ENCODE results near the gene NR2F1-AS1.

NR2F1-AS1 gene

DNA sequence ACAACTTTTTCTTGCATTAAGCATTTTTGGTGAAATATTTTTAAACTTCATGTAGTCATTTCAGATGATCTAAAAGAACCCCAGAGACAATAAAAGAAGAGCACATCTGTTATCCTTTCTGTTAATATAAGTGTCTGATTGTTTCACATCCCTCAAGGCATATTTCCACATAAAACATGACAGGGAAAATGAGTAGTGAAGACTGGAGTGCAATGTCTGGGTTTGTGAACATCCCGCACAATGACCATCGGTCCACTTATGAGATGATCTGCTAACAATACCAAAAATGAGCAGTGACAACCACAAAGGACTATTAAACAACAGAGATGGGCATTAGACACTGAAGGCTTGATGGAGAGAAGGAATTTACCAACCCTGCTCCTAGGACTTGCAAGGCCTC, 209.1 kb downstream of the NR2F1-AS1 start:
- Histone ChIP-seq H3K9me3 (ENCODE audit: insufficient read depth, low read depth, low read length) (no peaks in the 10 kb centered on the region), H3K36me3 (ENCODE audit: control insufficient read depth in 1 of 2, insufficient read depth in 2 of 2, low read length in 2 of 2) (no peaks in the 10 kb centered on the region), H3K9ac (ENCODE audit: low read length) (no peak overlapping the region), H3K18ac (ENCODE audit: low read length) (no peak overlapping the region), H2AK5ac (ENCODE audit: low read length) (no peak overlapping the region), H3K27ac (ENCODE audit: low read depth, low read length) (no peak overlapping the region), H4K91ac (ENCODE audit: low read depth, low read length) (no peak overlapping the region), H2BK12ac (ENCODE audit: low read length) (no peak overlapping the region), H2BK120ac (ENCODE audit: insufficient read depth, low read length, poor library complexity) (no peak overlapping the region), H3K4me1 (ENCODE audit: control insufficient read depth in 1 of 2, insufficient read depth in 2 of 2, low read length in 2 of 2) (peaks cover 0 to 2% of the 10 kb centered on the region in 2 experiments), H3K14ac (ENCODE audit: low read length) (no peak overlapping the region), H4K8ac (ENCODE audit: low read depth, low read length) (no peak overlapping the region), H3K79me2 (ENCODE audit: control insufficient read depth, insufficient read depth, low read length, poor library complexity) (no peaks in the 10 kb centered on the region), H3K79me1 (ENCODE audit: low read length) (no peaks in the 10 kb centered on the region), H2BK5ac (ENCODE audit: low read depth, low read length, poor library complexity) (no peak overlapping the region), H3K4ac (ENCODE audit: low read depth, low read length) (no peak overlapping the region), H3K4me3 (ENCODE audit: low read depth, low read length) (no peak overlapping the region), H2AFZ (ENCODE audit: insufficient read depth, low read length, poor library complexity) (no peak overlapping the region), H3K4me2 (ENCODE audit: low read length) (no peak overlapping the region), H3K23ac (ENCODE audit: low read length) (no peak overlapping the region), H4K12ac (ENCODE audit: low read depth, low read length) (no peak overlapping the region), H3K27me3 (ENCODE audit: insufficient read depth, low read length) (no peaks in the 10 kb centered on the region)
- WGBS (ENCODE audit: extremely low coverage, insufficient coverage, insufficient read length) = no CpG with 5 or more reads among the region's 2 CpGs
- no peak for DNase-seq

DNA sequence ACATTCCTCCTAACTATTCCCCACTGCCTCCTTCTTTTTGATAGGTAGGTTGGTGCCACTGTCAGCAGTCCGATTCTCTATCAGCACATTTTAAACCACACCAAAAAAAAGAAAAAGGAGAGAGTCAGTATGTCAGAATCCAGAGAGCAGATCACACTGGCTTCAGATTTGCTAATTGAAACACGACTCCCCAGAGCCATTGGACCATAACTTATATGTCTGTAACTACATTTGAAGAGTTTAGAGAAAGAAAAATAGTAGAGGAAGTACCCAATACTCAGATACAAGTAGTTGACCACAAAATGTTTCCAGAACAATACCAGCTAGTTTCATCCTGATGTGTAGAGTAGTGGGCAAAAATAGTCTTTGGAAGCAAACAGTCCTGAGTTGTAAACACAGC, 216.6 kb downstream of the NR2F1-AS1 start:
- no peak overlapping the region for H3K4ac ChIP-seq (ENCODE audit: low read depth, low read length)
- no peaks in the 10 kb centered on the region for H3K9me3 ChIP-seq (ENCODE audit: insufficient read depth, low read depth, low read length)
- no peak overlapping the region for H2BK120ac ChIP-seq (ENCODE audit: insufficient read depth, low read length, poor library complexity)
- no peak overlapping the region for H2BK5ac ChIP-seq (ENCODE audit: low read depth, low read length, poor library complexity)
- H3K4me1 ChIP-seq (ENCODE audit: control insufficient read depth in 1 of 2, insufficient read depth in 2 of 2, low read length in 2 of 2) = no peaks in the 10 kb centered on the region
- no peak overlapping the region for H3K14ac ChIP-seq (ENCODE audit: low read length)
- no peak overlapping the region for H3K9ac ChIP-seq (ENCODE audit: low read length)
- H3K27me3 ChIP-seq (ENCODE audit: insufficient read depth, low read length) = no peaks in the 10 kb centered on the region
- H4K8ac ChIP-seq (ENCODE audit: low read depth, low read length) = no peak overlapping the region
- no peaks in the 10 kb centered on the region for H3K36me3 ChIP-seq (ENCODE audit: control insufficient read depth in 1 of 2, insufficient read depth in 2 of 2, low read length in 2 of 2)
- H3K79me2 ChIP-seq (ENCODE audit: control insufficient read depth, insufficient read depth, low read length, poor library complexity) = no peaks in the 10 kb centered on the region
- H3K4me3 ChIP-seq (ENCODE audit: low read depth, low read length) = no peak overlapping the region
- no peak overlapping the region for H3K4me2 ChIP-seq (ENCODE audit: low read length)
- WGBS (ENCODE audit: extremely low coverage, insufficient coverage, insufficient read length) = no CpG with 5 or more reads among the region's 2 CpGs
- no peak overlapping the region for H2AK5ac ChIP-seq (ENCODE audit: low read length)
- no peak for DNase-seq
- no peak overlapping the region for H3K27ac ChIP-seq (ENCODE audit: low read depth, low read length)
- no peaks in the 10 kb centered on the region for H3K79me1 ChIP-seq (ENCODE audit: low read length)
- no peak overlapping the region for H4K12ac ChIP-seq (ENCODE audit: low read depth, low read length)
- no peak overlapping the region for H2AFZ ChIP-seq (ENCODE audit: insufficient read depth, low read length, poor library complexity)
- H3K23ac ChIP-seq (ENCODE audit: low read length) = no peak overlapping the region
- no peak overlapping the region for H2BK12ac ChIP-seq (ENCODE audit: low read length)
- H3K18ac ChIP-seq (ENCODE audit: low read length) = no peak overlapping the region
- H4K91ac ChIP-seq (ENCODE audit: low read depth, low read length) = no peak overlapping the region

DNA sequence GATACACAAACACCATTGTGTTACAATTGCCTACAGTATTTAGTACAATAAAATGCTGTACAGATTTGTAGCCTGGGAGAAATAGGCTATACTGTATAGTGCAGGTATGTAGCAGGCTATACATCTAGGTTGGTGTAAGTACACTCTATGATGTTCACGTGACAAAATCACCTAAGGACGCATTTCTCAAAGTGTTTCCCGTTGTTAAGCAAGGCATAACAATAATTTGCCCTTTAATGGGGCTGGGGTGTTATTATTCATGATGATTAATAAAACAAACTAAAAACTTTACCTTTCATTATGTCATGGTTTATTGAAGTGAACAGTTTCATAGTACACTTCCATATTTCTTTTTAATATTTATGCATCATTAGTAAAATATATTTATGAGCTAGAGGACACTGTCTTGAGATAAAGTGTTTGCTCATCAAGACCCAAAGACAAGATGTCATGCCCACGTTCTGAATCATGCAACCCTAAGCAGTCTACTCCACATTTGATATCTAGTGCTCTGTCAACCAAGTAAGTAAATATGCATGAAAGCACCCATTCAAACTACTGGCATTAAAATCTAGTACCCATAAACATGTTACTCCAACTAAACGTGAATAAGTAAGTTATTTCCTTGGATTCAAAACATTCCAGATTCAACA, 220.5 kb downstream of the NR2F1-AS1 start:
- Histone ChIP-seq H3K4ac (ENCODE audit: low read depth, low read length) (no peak overlapping the region), H4K12ac (ENCODE audit: low read depth, low read length) (no peak overlapping the region), H3K27ac (ENCODE audit: low read depth, low read length) (no peak overlapping the region), H4K8ac (ENCODE audit: low read depth, low read length) (no peak overlapping the region), H3K9ac (ENCODE audit: low read length) (no peak overlapping the region), H3K23ac (ENCODE audit: low read length) (no peak overlapping the region), H3K27me3 (ENCODE audit: insufficient read depth, low read length) (no peaks in the 10 kb centered on the region), H2BK12ac (ENCODE audit: low read length) (no peak overlapping the region), H3K4me1 (ENCODE audit: control insufficient read depth in 1 of 2, insufficient read depth in 2 of 2, low read length in 2 of 2) (no peaks in the 10 kb centered on the region), H3K4me3 (ENCODE audit: low read depth, low read length) (no peak overlapping the region), H3K36me3 (ENCODE audit: control insufficient read depth in 1 of 2, insufficient read depth in 2 of 2, low read length in 2 of 2) (no peaks in the 10 kb centered on the region), H2BK120ac (ENCODE audit: insufficient read depth, low read length, poor library complexity) (no peak overlapping the region), H2AK5ac (ENCODE audit: low read length) (no peak overlapping the region), H2AFZ (ENCODE audit: insufficient read depth, low read length, poor library complexity) (no peak overlapping the region), H3K14ac (ENCODE audit: low read length) (no peak overlapping the region), H3K4me2 (ENCODE audit: low read length) (no peak overlapping the region), H3K9me3 (ENCODE audit: insufficient read depth, low read depth, low read length) (no peaks in the 10 kb centered on the region), H2BK5ac (ENCODE audit: low read depth, low read length, poor library complexity) (no peak overlapping the region), H3K79me1 (ENCODE audit: low read length) (no peaks in the 10 kb centered on the region), H4K91ac (ENCODE audit: low read depth, low read length) (no peak overlapping the region), H3K79me2 (ENCODE audit: control insufficient read depth, insufficient read depth, low read length, poor library complexity) (no peaks in the 10 kb centered on the region), H3K18ac (ENCODE audit: low read length) (no peak overlapping the region)
- no CpG with 5 or more reads among the region's 5 CpGs for WGBS (ENCODE audit: extremely low coverage, insufficient coverage, insufficient read length)
- no peak for DNase-seq

GRCh38 chr5:93359960-93360305, 221.1 kb downstream of the NR2F1-AS1 start:
- Histone ChIP-seq H3K27ac (ENCODE audit: low read depth, low read length) (no peak overlapping the region), H3K79me1 (ENCODE audit: low read length) (no peaks in the 10 kb centered on the region), H3K4me3 (ENCODE audit: low read depth, low read length) (no peak overlapping the region), H2AFZ (ENCODE audit: insufficient read depth, low read length, poor library complexity) (no peak overlapping the region), H3K79me2 (ENCODE audit: control insufficient read depth, insufficient read depth, low read length, poor library complexity) (no peaks in the 10 kb centered on the region), H4K12ac (ENCODE audit: low read depth, low read length) (no peak overlapping the region), H3K9ac (ENCODE audit: low read length) (no peak overlapping the region), H3K4me2 (ENCODE audit: low read length) (no peak overlapping the region), H3K36me3 (ENCODE audit: control insufficient read depth in 1 of 2, insufficient read depth in 2 of 2, low read length in 2 of 2) (no peaks in the 10 kb centered on the region), H3K18ac (ENCODE audit: low read length) (no peak overlapping the region), H3K9me3 (ENCODE audit: insufficient read depth, low read depth, low read length) (no peaks in the 10 kb centered on the region), H3K4me1 (ENCODE audit: control insufficient read depth in 1 of 2, insufficient read depth in 2 of 2, low read length in 2 of 2) (no peaks in the 10 kb centered on the region), H2AK5ac (ENCODE audit: low read length) (no peak overlapping the region), H2BK12ac (ENCODE audit: low read length) (no peak overlapping the region), H3K23ac (ENCODE audit: low read length) (no peak overlapping the region), H4K8ac (ENCODE audit: low read depth, low read length) (no peak overlapping the region), H3K27me3 (ENCODE audit: insufficient read depth, low read length) (no peaks in the 10 kb centered on the region), H4K91ac (ENCODE audit: low read depth, low read length) (no peak overlapping the region), H3K4ac (ENCODE audit: low read depth, low read length) (no peak overlapping the region), H2BK120ac (ENCODE audit: insufficient read depth, low read length, poor library complexity) (no peak overlapping the region), H3K14ac (ENCODE audit: low read length) (no peak overlapping the region), H2BK5ac (ENCODE audit: low read depth, low read length, poor library complexity) (no peak overlapping the region)
- no peak for DNase-seq
- WGBS (ENCODE audit: extremely low coverage, insufficient coverage, insufficient read length) = no CpG with 5 or more reads among the region's 5 CpGs
